C4-2B (cell line): ENCODE data around the gene JARID2.

ENCODE experiments used
- CTCF ChIP-seq: fragments of 450-650 bp; conservative IDR thresholded peaks from 2 replicates; pipeline ENCODE4 v1.5.1; 2017; ENCODE audit warnings: mild to moderate bottlenecking
- ZFX ChIP-seq: fragments of 450-650 bp; IDR thresholded peaks from 2 replicates; pipeline ENCODE4 v1.6.1; 2017

DNA sequence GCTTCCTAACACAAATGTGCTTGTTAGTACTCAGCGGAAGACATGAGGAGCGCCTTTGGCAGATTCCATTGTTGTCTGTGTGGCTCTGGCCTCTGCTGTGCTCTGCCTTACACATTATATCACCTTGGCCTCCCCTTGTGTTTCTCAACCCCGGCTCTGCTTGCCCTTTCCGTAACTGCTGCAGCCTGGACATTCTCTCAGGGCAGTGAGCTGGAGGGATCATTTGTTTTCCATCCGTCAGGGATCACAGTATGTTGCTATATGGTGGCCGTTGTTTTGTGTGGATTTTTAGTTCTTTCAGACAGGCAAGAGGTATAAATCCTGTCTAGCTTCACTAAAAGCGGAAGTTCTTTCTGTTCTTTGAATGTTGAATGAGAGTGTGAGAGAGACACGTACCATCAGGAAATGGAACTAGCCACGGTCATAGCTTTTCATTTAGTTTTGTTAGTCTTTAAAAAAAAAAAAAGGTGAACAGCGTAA lies 175.1 kb downstream of the JARID2 start:
- TF ChIP-seq CTCF (no peak), ZFX (no peak)
